HG03066 (cell line): ENCODE measurements around the gene ATXN1.
"Not testable (repeated sequence)": the region's sequence is repeated elsewhere in the genome, so short reads cannot be mapped to it uniquely, and the experiment has no call there.

Experiments used
- ATAC-seq: cut with Tn5 transposase; IDR thresholded peaks from one replicate; pipeline ENCODE4 v1.9.1; 2021; ENCODE audit warnings: low read depth; ENCODE audit not compliant: unreplicated experiment

Gene ATXN1

GRCh38 chr6:16277101-16277981, 483.9 kb downstream of the ATXN1 start:
- ATAC-seq = no peak

- no peak for ATAC-seq
Measured at GRCh38 chr6:16274885-16275589, 486.2 kb downstream of the ATXN1 start.

- ATAC-seq = no peak
Measured at GRCh38 chr6:16274483-16274882, 486.8 kb downstream of the ATXN1 start.

- no peak for ATAC-seq
Measured at GRCh38 chr6:16273256-16273655, 488.0 kb downstream of the ATXN1 start.

- ATAC-seq = no peak
Measured at GRCh38 chr6:16272201-16272600, 489.1 kb downstream of the ATXN1 start.

GRCh38 chr6:16271428-16271827, 489.8 kb downstream of the ATXN1 start:
- no peak for ATAC-seq

GRCh38 chr6:16270178-16270794, 491.0 kb downstream of the ATXN1 start:
- no peak for ATAC-seq

- ATAC-seq = not testable (repeated sequence)
Measured at GRCh38 chr6:16269442-16270070, 491.7 kb downstream of the ATXN1 start.

- no peak for ATAC-seq
Measured at GRCh38 chr6:16267428-16268263, 493.6 kb downstream of the ATXN1 start.

GRCh38 chr6:16265351-16266341, 495.6 kb downstream of the ATXN1 start:
- ATAC-seq = no peak

- ATAC-seq = no peak
Measured at GRCh38 chr6:16264785-16265184, 496.5 kb downstream of the ATXN1 start.

- ATAC-seq = not testable (repeated sequence)
Measured at GRCh38 chr6:16263464-16264099, 497.7 kb downstream of the ATXN1 start.

- ATAC-seq = not testable (repeated sequence)
Measured at GRCh38 chr6:16262773-16263172, 498.5 kb downstream of the ATXN1 start.

- not testable (repeated sequence) for ATAC-seq
Measured at GRCh38 chr6:16260602-16261001, 500.7 kb downstream of the ATXN1 start.

- ATAC-seq = not testable (repeated sequence)
Measured at GRCh38 chr6:16259604-16260003, 501.7 kb downstream of the ATXN1 start.

GRCh38 chr6:16258709-16259075, 502.6 kb downstream of the ATXN1 start:
- no peak for ATAC-seq

- no peak for ATAC-seq
Measured at GRCh38 chr6:16257999-16258708, 503.1 kb downstream of the ATXN1 start.

GRCh38 chr6:16256781-16257180, 504.5 kb downstream of the ATXN1 start:
- ATAC-seq = no peak
